ENCODE measurements around the gene RITA1. TPM values are rescaled to one million over a fixed set of nuclear protein-coding genes. Genes with fewer than 3 reads are reported as not detected.

RITA1 gene
- total and polyA plus RNA-seq, 2 experiments from 2014 or later = 20.0 to 40.4 TPM

- TF ChIP-seq REST (IDR thresholded peaks at IDR 0.05; ENCODE audit: unreplicated experiment) (no peak), CREB1 (CRISPR knock-in tag; IDR thresholded peaks at IDR 0.05; ENCODE audit: low read depth) (no peak), ZNF114 (CRISPR knock-in tag; IDR thresholded peaks at IDR 0.05) (no peak), JUNB (IDR thresholded peaks at IDR 0.05; ENCODE audit: unreplicated experiment) (no peak), NANOG (IDR thresholded peaks at IDR 0.05; ENCODE audit: borderline replicate concordance) (no peak), EZH2phosphoT487 (IDR thresholded peaks at IDR 0.05; ENCODE audit: unreplicated experiment) (no peak)
- TF ChIP-seq, protein P1, sequence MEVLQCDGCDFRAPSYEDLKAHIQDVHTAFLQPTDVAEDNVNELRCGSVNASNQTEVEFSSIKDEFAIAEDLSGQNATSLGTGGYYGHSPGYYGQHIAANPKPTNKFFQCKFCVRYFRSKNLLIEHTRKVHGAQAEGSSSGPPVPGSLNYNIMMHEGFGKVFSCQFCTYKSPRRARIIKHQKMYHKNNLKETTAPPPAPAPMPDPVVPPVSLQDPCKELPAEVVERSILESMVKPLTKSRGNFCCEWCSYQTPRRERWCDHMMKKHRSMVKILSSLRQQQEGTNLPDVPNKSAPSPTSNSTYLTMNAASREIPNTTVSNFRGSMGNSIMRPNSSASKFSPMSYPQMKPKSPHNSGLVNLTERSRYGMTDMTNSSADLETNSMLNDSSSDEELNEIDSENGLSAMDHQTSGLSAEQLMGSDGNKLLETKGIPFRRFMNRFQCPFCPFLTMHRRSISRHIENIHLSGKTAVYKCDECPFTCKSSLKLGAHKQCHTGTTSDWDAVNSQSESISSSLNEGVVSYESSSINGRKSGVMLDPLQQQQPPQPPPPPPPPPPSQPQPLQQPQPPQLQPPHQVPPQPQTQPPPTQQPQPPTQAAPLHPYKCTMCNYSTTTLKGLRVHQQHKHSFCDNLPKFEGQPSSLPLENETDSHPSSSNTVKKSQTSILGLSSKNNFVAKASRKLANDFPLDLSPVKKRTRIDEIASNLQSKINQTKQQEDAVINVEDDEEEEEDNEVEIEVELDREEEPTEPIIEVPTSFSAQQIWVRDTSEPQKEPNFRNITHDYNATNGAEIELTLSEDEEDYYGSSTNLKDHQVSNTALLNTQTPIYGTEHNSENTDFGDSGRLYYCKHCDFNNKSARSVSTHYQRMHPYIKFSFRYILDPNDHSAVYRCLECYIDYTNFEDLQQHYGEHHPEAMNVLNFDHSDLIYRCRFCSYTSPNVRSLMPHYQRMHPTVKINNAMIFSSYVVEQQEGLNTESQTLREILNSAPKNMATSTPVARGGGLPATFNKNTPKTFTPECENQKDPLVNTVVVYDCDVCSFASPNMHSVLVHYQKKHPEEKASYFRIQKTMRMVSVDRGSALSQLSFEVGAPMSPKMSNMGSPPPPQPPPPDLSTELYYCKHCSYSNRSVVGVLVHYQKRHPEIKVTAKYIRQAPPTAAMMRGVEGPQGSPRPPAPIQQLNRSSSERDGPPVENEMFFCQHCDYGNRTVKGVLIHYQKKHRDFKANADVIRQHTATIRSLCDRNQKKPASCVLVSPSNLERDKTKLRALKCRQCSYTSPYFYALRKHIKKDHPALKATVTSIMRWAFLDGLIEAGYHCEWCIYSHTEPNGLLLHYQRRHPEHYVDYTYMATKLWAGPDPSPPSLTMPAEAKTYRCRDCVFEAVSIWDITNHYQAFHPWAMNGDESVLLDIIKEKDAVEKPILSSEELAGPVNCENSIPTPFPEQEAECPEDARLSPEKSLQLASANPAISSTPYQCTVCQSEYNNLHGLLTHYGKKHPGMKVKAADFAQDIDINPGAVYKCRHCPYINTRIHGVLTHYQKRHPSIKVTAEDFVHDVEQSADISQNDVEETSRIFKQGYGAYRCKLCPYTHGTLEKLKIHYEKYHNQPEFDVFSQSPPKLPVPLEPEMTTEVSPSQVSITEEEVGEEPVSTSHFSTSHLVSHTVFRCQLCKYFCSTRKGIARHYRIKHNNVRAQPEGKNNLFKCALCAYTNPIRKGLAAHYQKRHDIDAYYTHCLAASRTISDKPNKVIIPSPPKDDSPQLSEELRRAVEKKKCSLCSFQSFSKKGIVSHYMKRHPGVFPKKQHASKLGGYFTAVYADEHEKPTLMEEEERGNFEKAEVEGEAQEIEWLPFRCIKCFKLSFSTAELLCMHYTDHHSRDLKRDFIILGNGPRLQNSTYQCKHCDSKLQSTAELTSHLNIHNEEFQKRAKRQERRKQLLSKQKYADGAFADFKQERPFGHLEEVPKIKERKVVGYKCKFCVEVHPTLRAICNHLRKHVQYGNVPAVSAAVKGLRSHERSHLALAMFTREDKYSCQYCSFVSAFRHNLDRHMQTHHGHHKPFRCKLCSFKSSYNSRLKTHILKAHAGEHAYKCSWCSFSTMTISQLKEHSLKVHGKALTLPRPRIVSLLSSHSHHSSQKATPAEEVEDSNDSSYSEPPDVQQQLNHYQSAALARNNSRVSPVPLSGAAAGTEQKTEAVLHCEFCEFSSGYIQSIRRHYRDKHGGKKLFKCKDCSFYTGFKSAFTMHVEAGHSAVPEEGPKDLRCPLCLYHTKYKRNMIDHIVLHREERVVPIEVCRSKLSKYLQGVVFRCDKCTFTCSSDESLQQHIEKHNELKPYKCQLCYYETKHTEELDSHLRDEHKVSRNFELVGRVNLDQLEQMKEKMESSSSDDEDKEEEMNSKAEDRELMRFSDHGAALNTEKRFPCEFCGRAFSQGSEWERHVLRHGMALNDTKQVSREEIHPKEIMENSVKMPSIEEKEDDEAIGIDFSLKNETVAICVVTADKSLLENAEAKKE (CRISPR knock-in tag; IDR thresholded peaks at IDR 0.05) = no peak
Observed at GRCh38 chr12:113165521-113166450, 19.7 kb upstream of the RITA1 start (continued).
